HFFc6 (cell line): ENCODE data around the gene IL15. TPM values are rescaled to one million over a fixed set of nuclear protein-coding genes. Genes with fewer than 3 reads are reported as not detected.

ENCODE experiments used
- DNase-seq: peaks from one replicate; pipeline ENCODE4 v3.0.0-alpha.2; 2018
- H3K27ac Mint-ChIP-seq: 2 replicates; pipeline ENCODE4 v1.8.0; 2020; ENCODE audit warnings: mild to moderate bottlenecking, mixed read lengths
- H3K27me3 Mint-ChIP-seq: 2 replicates; pipeline ENCODE4 v1.8.0; 2021; ENCODE audit warnings: mild to moderate bottlenecking, moderate library complexity, mixed read lengths; ENCODE audit not compliant: insufficient read depth
- H3K36me3 Mint-ChIP-seq: 2 replicates; pipeline ENCODE4 v1.8.0; 2021; ENCODE audit warnings: low read depth, mixed read lengths
- H3K4me1 Mint-ChIP-seq: 2 replicates; pipeline ENCODE4 v1.8.0; 2020; ENCODE audit warnings: low read depth, mixed read lengths
- H3K4me3 Mint-ChIP-seq: 2 replicates; pipeline ENCODE4 v1.8.0; 2020; ENCODE audit warnings: mild to moderate bottlenecking, moderate library complexity, mixed read lengths
- H3K9me3 Mint-ChIP-seq: 2 replicates; pipeline ENCODE4 v1.8.0; 2020; ENCODE audit warnings: mild to moderate bottlenecking, mixed read lengths
- CTCF ChIP-seq: fragments of 200-600 bp; sonication (generic); IDR thresholded peaks from 2 replicates; pipeline ENCODE4 v1.5.0; 2021; ENCODE audit warnings: antibody characterized with exemption, mild to moderate bottlenecking
- total RNA-seq, 6 experiments: library from RNA; stranded (reverse); fragmentation: NEBNext Ultra II Directional; extraction: Animal tissue kit (Norgen Biotek cat#: 25700); gene quantifications; 2 replicates in 1 of 6; 3 replicates in 5 of 6; pipeline ENCODE4 v1.2.3, GENCODE V29; 2021

Gene IL15
- total RNA-seq, 6 experiments from 2014 or later = 1.9 to 3.9 (median 3.4) TPM

- peak; percentile 71 for DNase-seq
- Mint-ChIP-seq H3K4me1 (peaks cover 49% of the 10 kb centered on the region), H3K36me3 (peaks cover 9% of the 10 kb centered on the region; the same call in 1 of the 2 replicates), H3K9me3 (no peaks in the 10 kb centered on the region), H3K4me3 (peak overlapping the region; percentile 39), H3K27ac (peak overlapping the region; percentile 69), H3K27me3 (no peaks in the 10 kb centered on the region; the same call in 1 of the 2 replicates)
- no peak for TF ChIP-seq CTCF
These were observed 132.6 kb downstream of the IL15 start for GRCh38 chr4:141768954-141769353.

- Mint-ChIP-seq H3K4me3 (peak overlapping the region; percentile 10; the same call in 1 of the 2 replicates), H3K27ac (no peak overlapping the region), H3K4me1 (peaks cover 49% of the 10 kb centered on the region), H3K36me3 (peaks cover 4% of the 10 kb centered on the region; the same call in 1 of the 2 replicates), H3K9me3 (no peaks in the 10 kb centered on the region), H3K27me3 (no peaks in the 10 kb centered on the region; the same call in 1 of the 2 replicates)
- DNase-seq = no peak
- no peak for TF ChIP-seq CTCF
These were observed 135.8 kb downstream of the IL15 start for GRCh38 chr4:141771889-141772830.

GRCh38 chr4:141772838-141773237 is 136.5 kb downstream of the IL15 start:
- Mint-ChIP-seq H3K4me1 (peaks cover 42% of the 10 kb centered on the region), H3K27me3 (no peaks in the 10 kb centered on the region; the same call in 1 of the 2 replicates), H3K4me3 (no peak overlapping the region), H3K27ac (no peak overlapping the region), H3K36me3 (peaks cover 2% of the 10 kb centered on the region; the same call in 1 of the 2 replicates), H3K9me3 (no peaks in the 10 kb centered on the region)
- TF ChIP-seq CTCF = no peak
- DNase-seq = no peak

GRCh38 chr4:141782205-141782604 is 145.8 kb downstream of the IL15 start:
- H3K4me1 Mint-ChIP-seq = peaks cover 8% of the 10 kb centered on the region
- H3K36me3 Mint-ChIP-seq = no peaks in the 10 kb centered on the region; the same call in 1 of the 2 replicates
- no peak overlapping the region for H3K4me3 Mint-ChIP-seq
- H3K9me3 Mint-ChIP-seq = no peaks in the 10 kb centered on the region; the same call in 1 of the 2 replicates
- peaks cover 4% of the 10 kb centered on the region; the same call in 1 of the 2 replicates for H3K27me3 Mint-ChIP-seq
- TF ChIP-seq CTCF = no peak
- DNase-seq = no peak
- H3K27ac Mint-ChIP-seq = no peak overlapping the region
